Smooth muscle cell (in vitro differentiated cells): Measurements from ENCODE around the gene CACNA1S. TPM values are rescaled to one million over a fixed set of nuclear protein-coding genes. Genes with fewer than 3 reads are reported as not detected.

ENCODE experiments used
- DNase-seq: peaks from one replicate; lab custom pipeline; 2025; ENCODE audit not compliant: unreplicated experiment; lab: John Stamatoyannopoulos, UW
- H2AFZ ChIP-seq: fragments of 200-600 bp; sonication (generic); 2 replicates; pipeline ENCODE4 v1.6.0; 2016; ENCODE audit warnings: antibody characterized with exemption, low read depth, mild to moderate bottlenecking
- H3F3A ChIP-seq: fragments of 200-600 bp; sonication (generic); 2 replicates; pipeline ENCODE4 v1.6.0; 2017; ENCODE audit warnings: antibody characterized with exemption, low read depth
- H3K27ac ChIP-seq: fragments of 200-600 bp; sonication (generic); 2 replicates; pipeline ENCODE4 v1.5.1; 2016; ENCODE audit warnings: low read depth, mild to moderate bottlenecking
- H3K27me3 ChIP-seq: fragments of 200-600 bp; sonication (generic); 2 replicates; pipeline ENCODE4 v1.6.1; 2016; ENCODE audit warnings: low read depth, mild to moderate bottlenecking
- H3K36me3 ChIP-seq: fragments of 200-600 bp; sonication (generic); 2 replicates; pipeline ENCODE4 v1.5.1; 2016; ENCODE audit warnings: low read depth
- H3K4me1 ChIP-seq: fragments of 200-600 bp; sonication (generic); 2 replicates; pipeline ENCODE4 v1.5.1; 2016; ENCODE audit warnings: low read depth
- H3K4me2 ChIP-seq: fragments of 200-600 bp; sonication (generic); 2 replicates; pipeline ENCODE4 v1.6.0; 2016; ENCODE audit warnings: mild to moderate bottlenecking
- H3K4me3 ChIP-seq: fragments of 200-600 bp; sonication (generic); 2 replicates; pipeline ENCODE4 v1.5.1; 2016; ENCODE audit warnings: mild to moderate bottlenecking
- H3K79me2 ChIP-seq: fragments of 200-600 bp; sonication (generic); 2 replicates; pipeline ENCODE4 v1.6.0; 2016; ENCODE audit warnings: low read depth, mild to moderate bottlenecking
- H3K9ac ChIP-seq: fragments of 200-600 bp; sonication (generic); 2 replicates; pipeline ENCODE4 v1.6.0; 2016; ENCODE audit warnings: low read depth
- H3K9me3 ChIP-seq: fragments of 200-600 bp; sonication (generic); replicated peaks from 2 replicates; pipeline ENCODE4 v1.5.1; 2016; ENCODE audit warnings: low read depth
- H4K20me1 ChIP-seq: fragments of 200-600 bp; sonication (generic); 2 replicates; pipeline ENCODE4 v1.6.0; 2016; ENCODE audit warnings: low read depth
- CTCF ChIP-seq: fragments of 200-600 bp; sonication (generic); IDR thresholded peaks from 2 replicates; pipeline ENCODE4 v1.5.1; 2017; ENCODE audit warnings: borderline replicate concordance, mild to moderate bottlenecking, antibody characterized with exemption; ENCODE audit not compliant: insufficient read depth, poor library complexity, severe bottlenecking
- WGBS: methylation state at CpG from one replicate; pipeline ENCODE4 v1.1.7; 2016; ENCODE audit warnings: low lambda C conversion rate; 5-methylcytosine and 5-hydroxymethylcytosine counted together
- polyA plus RNA-seq: library from polyadenylated mRNA; unstranded; fragments of >200 nt; fragmentation: Nextera tagmentation; extraction: Ambion mirVana; gene quantifications from 2 replicates; pipeline ENCODE4 v1.2.1, GENCODE V29; 2016
- total RNA-seq: library from RNA; depleted of rRNA; stranded (reverse); fragments of >200 nt; gene quantifications from 2 replicates; pipeline ENCODE4 v1.2.3, GENCODE V29; 2014

Gene CACNA1S
- total and polyA plus RNA-seq, 2 experiments from 2014 or later, result not detected

- H3K27me3 ChIP-seq, result no peaks in the 10 kb centered on the region
- no peaks in the 10 kb centered on the region for H4K20me1 ChIP-seq
- H3K4me2 ChIP-seq, result no peak overlapping the region
- H3K79me2 ChIP-seq, result no peaks in the 10 kb centered on the region
- no peak overlapping the region for H2AFZ ChIP-seq
- peaks cover 7% of the 10 kb centered on the region for H3K4me1 ChIP-seq
- no peaks in the 10 kb centered on the region for H3K36me3 ChIP-seq
- no peak overlapping the region for H3K4me3 ChIP-seq
- H3K27ac ChIP-seq, result no peak overlapping the region
- TF ChIP-seq CTCF, result no peak
- no peak overlapping the region for H3K9ac ChIP-seq
- no peak for DNase-seq
- 63% methylated on average over 3 of the region's 3 CpGs for WGBS
- H3K9me3 ChIP-seq, result no peaks in the 10 kb centered on the region
- no peaks in the 10 kb centered on the region for H3F3A ChIP-seq
Observed at GRCh38 chr1:201059401-201059800, 52.8 kb downstream of the CACNA1S start.

GRCh38 chr1:201054091-201054543, 58.1 kb downstream of the CACNA1S start:
- Histone ChIP-seq H3K27ac (no peak overlapping the region), H3K27me3 (no peaks in the 10 kb centered on the region), H3K4me3 (no peak overlapping the region), H4K20me1 (no peaks in the 10 kb centered on the region), H3F3A (no peaks in the 10 kb centered on the region), H3K36me3 (no peaks in the 10 kb centered on the region), H3K9ac (no peak overlapping the region), H3K9me3 (no peaks in the 10 kb centered on the region), H3K79me2 (no peaks in the 10 kb centered on the region), H3K4me2 (no peak overlapping the region), H3K4me1 (no peaks in the 10 kb centered on the region), H2AFZ (no peak overlapping the region)
- no peak for TF ChIP-seq CTCF
- no peak for DNase-seq
- 81% methylated on average over 10 of the region's 10 CpGs for WGBS

GRCh38 chr1:201053155-201053860, 58.9 kb downstream of the CACNA1S start:
- H2AFZ ChIP-seq, result no peak overlapping the region
- 95% methylated on average over 22 of the region's 22 CpGs for WGBS
- H3K36me3 ChIP-seq, result no peaks in the 10 kb centered on the region
- no peaks in the 10 kb centered on the region for H3F3A ChIP-seq
- H4K20me1 ChIP-seq, result no peaks in the 10 kb centered on the region
- H3K4me1 ChIP-seq, result no peaks in the 10 kb centered on the region
- H3K9me3 ChIP-seq, result no peaks in the 10 kb centered on the region
- no peaks in the 10 kb centered on the region for H3K79me2 ChIP-seq
- H3K27me3 ChIP-seq, result peaks cover under 1% of the 10 kb centered on the region
- H3K9ac ChIP-seq, result no peak overlapping the region
- no peak overlapping the region for H3K27ac ChIP-seq
- no peak overlapping the region for H3K4me3 ChIP-seq
- DNase-seq, result no peak
- H3K4me2 ChIP-seq, result no peak overlapping the region
- TF ChIP-seq CTCF, result no peak

GRCh38 chr1:201051399-201051798, 60.8 kb downstream of the CACNA1S start:
- TF ChIP-seq CTCF, result no peak
- Histone ChIP-seq H3K27ac (no peak overlapping the region), H3K9me3 (no peaks in the 10 kb centered on the region), H3K36me3 (no peaks in the 10 kb centered on the region), H3K4me2 (no peak overlapping the region), H3F3A (no peaks in the 10 kb centered on the region), H3K4me3 (no peak overlapping the region), H3K4me1 (no peaks in the 10 kb centered on the region), H4K20me1 (no peaks in the 10 kb centered on the region), H3K9ac (no peak overlapping the region), H3K79me2 (no peaks in the 10 kb centered on the region), H2AFZ (no peak overlapping the region), H3K27me3 (peaks cover 5% of the 10 kb centered on the region)
- DNase-seq, result no peak
- 65% methylated on average over 2 of the region's 2 CpGs for WGBS
